ENCODE results near the gene TCEAL6. TPM values are rescaled to one million over a fixed set of nuclear protein-coding genes. Genes with fewer than 3 reads are reported as not detected.

The TCEAL6 gene
- total RNA-seq, 1 experiment from 2014 or later, result not detected

Other genes with a start within 250 kb of the TCEAL6 start
- 4.1 and 9.1 TPM in 2 replicates for gene ZMAT1, start 210.5 kb downstream of the TCEAL6 start, total RNA-seq (2014; rRNA removed; shearing (Covaris generic); ENCODE audit: low replicate concordance)
- not detected in 2 replicates for gene TCEAL2, start 16.8 kb downstream of the TCEAL6 start, total RNA-seq (2014; rRNA removed; shearing (Covaris generic); ENCODE audit: low replicate concordance)
- 8.4 and 10.2 TPM in 2 replicates for gene BEX5, start 13.5 kb upstream of the TCEAL6 start, total RNA-seq (2014; rRNA removed; shearing (Covaris generic); ENCODE audit: low replicate concordance)
- not detected in 2 replicates for gene TCP11X1, start 72.8 kb upstream of the TCEAL6 start, total RNA-seq (2014; rRNA removed; shearing (Covaris generic); ENCODE audit: low replicate concordance)
- not detected in 2 replicates for gene NXF2, start 104.7 kb upstream of the TCEAL6 start, total RNA-seq (2014; rRNA removed; shearing (Covaris generic); ENCODE audit: low replicate concordance)

Measured in Karpas-422 (cell line).